Fibroblast of upper back skin (primary cell): ENCODE measurements around the gene INTS11.

Experiments used
- DNase-seq: peaks from one replicate; pipeline ENCODE4 v3.0.0-alpha.2; 2013

The INTS11 gene

GRCh38 chr1:1342584-1343115, 18.2 kb upstream of the INTS11 start:
- DNase-seq = no peak

DNA sequence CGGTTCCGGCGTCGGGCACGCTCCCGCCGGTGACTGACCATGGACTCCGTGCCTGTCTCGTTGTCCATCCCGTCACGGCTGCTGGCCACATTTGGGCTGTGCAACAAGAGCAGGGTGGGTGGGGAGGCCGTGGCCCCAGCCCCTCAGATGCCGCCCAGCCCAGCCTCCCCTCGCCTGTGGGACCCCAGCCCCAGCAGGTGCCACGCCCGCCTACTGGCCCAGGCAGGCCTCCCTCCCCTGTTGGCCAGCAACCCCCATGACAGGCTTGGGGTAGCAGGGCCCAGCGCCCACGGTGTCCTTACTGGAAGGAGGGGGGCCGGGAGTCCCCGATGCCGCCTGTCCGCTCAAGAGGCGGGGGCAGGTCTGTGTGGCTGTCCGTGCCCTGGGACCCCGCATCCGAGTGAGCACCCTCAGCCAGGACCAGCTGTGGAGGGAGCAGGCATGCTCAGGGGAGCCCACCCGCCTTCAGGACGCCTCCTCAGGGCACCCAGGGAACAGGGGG, 17.7 kb upstream of the INTS11 start:
- no peak for DNase-seq

GRCh38 chr1:1341549-1342021, 17.1 kb upstream of the INTS11 start:
- DNase-seq = no peak

- no peak for DNase-seq
These were observed 16.5 kb upstream of the INTS11 start for GRCh38 chr1:1340791-1341548.

DNA sequence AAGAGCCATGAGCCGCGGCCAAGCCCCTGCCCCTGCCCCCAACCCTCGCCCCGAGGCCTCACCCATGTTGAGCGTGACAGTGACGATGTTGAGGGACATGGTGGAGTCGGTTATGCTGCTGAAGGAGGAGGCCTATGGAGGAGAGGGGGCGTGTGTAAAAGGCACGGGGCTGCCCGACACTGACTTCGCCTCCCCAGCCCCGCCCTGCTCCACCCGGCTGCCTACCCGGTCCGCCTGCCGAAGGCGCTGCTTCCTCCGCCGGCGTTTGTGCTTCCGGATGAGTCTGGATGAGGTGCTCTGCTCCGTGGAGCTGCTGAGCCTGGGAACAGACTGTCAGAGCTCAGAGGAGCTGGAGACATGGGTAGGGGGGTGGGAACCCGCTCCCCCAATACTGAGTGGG, 15.7 kb upstream of the INTS11 start:
- no peak for DNase-seq

DNA sequence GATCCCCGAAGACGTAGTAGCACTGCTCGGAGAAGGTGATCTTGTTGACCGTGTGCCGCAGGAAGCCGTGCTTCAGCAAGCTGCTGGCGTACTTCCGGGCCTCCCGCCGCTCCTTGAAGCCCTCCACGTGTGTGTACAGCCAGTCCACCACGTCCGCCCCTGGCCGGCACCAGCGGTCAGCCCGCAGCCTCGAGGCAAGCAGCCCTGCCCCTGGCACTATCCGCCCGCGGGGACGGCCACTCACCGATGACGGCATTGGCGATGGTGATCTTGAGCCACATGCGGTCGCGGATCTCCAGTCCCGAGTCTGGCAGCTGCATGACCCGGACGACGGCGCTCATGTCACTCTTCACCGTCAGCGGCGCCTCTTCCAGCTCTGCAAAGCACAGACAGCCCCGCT, 13.8 kb upstream of the INTS11 start:
- no peak for DNase-seq

GRCh38 chr1:1337793-1338147, 13.3 kb upstream of the INTS11 start:
- no peak for DNase-seq

DNA sequence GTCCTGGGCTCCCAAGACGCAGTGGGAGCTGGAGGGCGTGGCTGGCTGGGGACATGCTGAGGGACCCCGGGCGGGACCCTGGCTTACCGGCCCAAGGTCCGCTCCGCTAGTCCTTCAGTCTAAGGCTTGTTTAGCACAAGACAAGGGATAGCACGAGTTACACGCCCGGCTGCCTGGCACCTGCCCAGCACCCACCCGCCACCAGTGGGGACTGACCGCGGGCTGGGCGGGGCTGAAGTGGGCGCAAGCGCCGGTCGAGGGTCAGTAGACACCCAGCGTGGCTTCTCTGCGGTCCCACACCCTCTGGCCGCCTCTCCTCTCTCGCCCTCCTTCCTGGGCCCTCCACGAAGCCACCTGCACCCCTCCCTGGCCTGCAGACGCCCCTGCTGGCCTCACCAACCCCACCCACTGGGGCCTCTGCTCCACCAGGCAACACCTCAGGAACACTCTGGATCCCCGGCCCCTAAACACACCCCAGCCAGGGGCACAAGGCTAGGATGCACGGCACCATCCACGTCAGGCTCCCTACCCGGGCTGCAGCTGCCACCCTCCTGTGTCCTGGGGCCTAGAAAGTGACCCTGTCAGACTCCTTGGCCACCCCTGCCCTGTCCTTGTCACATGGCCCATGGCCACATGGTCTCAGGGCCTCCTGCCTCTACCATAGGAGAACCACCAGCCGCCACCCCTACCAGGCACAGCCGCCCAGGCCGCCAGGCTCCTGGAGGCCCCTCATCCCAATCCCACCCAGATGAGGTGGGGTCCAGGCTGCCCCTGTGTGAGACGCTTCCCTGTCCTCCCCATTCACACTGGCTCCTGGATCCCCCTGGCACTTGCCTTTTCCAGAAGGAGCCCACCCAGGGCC, 12.7 kb upstream of the INTS11 start:
- no peak for DNase-seq

DNA sequence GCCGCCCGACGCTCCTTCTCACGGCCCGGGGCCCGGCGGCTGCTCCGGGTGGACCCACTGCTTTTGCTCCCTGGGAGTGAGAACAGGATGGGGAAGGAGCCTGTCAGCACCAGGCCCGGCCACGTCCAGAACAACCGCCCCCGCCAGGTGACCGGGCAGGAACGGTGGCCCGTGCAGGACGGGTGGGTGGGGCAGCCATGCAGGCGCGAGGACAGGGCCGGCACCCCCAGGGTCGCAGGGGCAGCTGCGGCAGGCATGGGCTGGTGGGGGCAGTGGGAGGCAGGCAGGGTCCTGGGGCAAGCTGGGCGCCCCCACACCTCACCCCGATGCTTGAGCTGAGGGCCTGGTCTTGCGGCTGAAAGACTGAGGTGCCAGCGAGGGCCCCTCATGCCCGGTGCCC, 12.0 kb upstream of the INTS11 start:
- no peak for DNase-seq

DNA sequence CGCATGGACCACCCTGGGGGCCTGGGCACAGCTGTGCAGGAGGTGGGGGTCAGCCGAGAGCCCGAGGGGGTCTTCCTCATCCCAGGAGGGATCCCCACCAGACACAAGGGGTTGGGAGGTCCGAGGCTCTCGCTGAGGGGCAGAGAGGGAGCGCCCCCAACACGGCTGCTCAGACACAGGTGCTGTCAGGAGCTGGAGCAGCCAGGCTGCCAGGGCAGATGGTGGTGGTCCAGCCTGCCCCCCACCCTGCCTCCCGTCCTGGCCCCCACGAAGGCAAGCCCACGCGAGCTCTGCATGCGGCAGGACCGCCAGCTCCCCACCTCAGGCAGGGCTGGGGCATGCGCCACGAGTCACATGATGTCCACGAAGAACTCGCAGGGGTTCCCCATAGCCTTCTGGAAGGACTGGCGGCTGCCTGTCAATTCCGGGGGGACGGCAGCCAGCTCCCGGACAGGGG, 11.4 kb upstream of the INTS11 start:
- DNase-seq = no peak

- no peak for DNase-seq
These were observed 10.8 kb upstream of the INTS11 start for GRCh38 chr1:1335283-1335682.

- DNase-seq = no peak
These were observed 10.4 kb upstream of the INTS11 start for GRCh38 chr1:1334835-1335234.

DNA sequence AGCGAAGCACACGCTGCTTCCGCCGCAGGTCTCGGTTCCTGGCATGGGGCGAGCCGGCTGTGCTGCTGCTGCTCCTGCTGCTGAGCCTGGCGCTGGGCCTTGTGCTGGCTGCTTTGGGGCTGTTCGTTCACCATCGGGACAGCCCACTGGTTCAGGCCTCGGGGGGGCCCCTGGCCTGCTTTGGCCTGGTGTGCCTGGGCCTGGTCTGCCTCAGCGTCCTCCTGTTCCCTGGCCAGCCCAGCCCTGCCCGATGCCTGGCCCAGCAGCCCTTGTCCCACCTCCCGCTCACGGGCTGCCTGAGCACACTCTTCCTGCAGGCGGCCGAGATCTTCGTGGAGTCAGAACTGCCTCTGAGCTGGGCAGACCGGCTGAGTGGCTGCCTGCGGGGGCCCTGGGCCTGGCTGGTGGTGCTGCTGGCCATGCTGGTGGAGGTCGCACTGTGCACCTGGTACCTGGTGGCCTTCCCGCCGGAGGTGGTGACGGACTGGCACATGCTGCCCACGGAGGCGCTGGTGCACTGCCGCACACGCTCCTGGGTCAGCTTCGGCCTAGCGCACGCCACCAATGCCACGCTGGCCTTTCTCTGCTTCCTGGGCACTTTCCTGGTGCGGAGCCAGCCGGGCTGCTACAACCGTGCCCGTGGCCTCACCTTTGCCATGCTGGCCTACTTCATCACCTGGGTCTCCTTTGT, 9.2 kb upstream of the INTS11 start:
- no peak for DNase-seq

GRCh38 chr1:1332774-1333480, 8.5 kb upstream of the INTS11 start:
- no peak for DNase-seq

DNA sequence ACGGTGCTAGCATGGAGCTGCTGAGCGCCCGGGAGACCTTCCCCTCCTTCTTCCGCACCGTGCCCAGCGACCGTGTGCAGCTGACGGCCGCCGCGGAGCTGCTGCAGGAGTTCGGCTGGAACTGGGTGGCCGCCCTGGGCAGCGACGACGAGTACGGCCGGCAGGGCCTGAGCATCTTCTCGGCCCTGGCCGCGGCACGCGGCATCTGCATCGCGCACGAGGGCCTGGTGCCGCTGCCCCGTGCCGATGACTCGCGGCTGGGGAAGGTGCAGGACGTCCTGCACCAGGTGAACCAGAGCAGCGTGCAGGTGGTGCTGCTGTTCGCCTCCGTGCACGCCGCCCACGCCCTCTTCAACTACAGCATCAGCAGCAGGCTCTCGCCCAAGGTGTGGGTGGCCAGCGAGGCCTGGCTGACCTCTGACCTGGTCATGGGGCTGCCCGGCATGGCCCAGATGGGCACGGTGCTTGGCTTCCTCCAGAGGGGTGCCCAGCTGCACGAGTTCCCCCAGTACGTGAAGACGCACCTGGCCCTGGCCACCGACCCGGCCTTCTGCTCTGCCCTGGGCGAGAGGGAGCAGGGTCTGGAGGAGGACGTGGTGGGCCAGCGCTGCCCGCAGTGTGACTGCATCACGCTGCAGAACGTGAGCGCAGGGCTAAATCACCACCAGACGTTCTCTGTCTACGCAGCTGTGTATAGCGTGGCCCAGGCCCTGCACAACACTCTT, 7.7 kb upstream of the INTS11 start:
- DNase-seq = no peak

- no peak for DNase-seq
These were observed 6.9 kb upstream of the INTS11 start, which contains the start of gene TAS1R3 for GRCh38 chr1:1331068-1331965. Gene TAS1R3 (plus strand): TSS chr1:1331280. CDS start chr1:1331346, 66 bp downstream.

GRCh38 chr1:1330366-1331067, 6.1 kb upstream of the INTS11 start:
- no peak for DNase-seq

DNA sequence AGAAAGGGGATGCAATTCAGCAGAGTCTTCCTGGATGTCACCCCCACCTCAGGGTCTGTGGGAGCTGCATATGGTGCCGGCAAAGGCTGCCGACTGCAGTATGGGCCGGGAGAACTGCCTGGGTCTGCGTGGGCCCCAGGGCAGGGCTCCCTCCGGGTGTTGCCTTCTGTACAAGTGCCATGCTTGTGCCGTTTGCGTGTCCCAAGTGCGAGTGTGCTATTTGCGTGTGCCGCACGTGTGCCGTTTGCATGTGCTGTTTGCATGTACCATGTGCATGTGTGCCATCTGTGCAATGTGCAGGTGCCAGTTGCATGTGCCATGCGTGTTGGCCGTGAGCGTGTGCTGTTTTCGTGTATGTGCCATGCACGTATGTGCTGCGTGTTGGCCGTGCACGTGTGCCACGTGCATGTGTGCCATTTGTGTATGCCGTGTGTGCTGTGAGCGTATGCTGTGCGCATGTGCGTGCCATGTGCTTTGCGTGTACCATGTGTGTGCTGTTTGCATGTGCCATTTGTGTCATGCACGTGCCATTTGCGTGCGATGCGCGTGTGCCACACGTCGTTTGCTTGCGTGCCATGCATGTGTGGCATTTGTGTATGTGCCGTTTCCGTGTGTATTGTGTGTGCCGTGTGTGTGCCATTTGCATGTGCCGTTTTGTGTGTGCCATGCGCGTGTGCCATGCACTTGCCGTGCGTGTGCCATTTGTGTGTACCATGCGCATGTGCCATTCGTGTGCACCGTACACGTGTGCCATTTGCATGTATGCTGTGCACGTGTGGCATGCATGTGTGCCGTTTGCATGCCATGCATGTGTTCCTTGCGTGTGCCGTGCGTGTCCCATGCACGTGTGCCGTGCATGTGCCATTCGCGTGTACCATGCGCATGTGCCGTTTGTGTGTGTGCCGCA, 5.1 kb upstream of the INTS11 start:
- no peak for DNase-seq

DNA sequence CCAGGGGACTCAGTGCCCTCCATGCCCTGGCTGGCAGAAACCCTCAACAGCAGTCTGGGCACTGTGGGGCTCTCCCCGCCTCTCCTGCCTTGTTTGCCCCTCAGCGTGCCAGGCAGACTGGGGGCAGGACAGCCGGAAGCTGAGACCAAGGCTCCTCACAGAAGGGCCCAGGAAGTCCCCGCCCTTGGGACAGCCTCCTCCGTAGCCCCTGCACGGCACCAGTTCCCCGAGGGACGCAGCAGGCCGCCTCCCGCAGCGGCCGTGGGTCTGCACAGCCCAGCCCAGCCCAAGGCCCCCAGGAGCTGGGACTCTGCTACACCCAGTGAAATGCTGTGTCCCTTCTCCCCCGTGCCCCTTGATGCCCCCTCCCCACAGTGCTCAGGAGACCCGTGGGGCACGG, 3.8 kb upstream of the INTS11 start:
- DNase-seq = no peak
